ENCODE data around the gene MOB3B.

GRCh38 chr9:27504259-27504658, 25.4 kb downstream of the MOB3B start:
- TF ChIP-seq CTCF (conservative IDR thresholded peaks at IDR 0.05; ENCODE audit: low read depth, low read length) (no peak), EZH2 (IDR thresholded peaks at IDR 0.05; ENCODE audit: borderline replicate concordance, low read depth, low read length, poor library complexity, severe bottlenecking) (no peak)
